SKM-1 (cell line): Measurements from ENCODE around the gene ANKRD44.
A peak's percentile ranks its signal among the peaks of the same experiment; 100 is the strongest.

Experiments
- DNase-seq: peaks from one replicate; lab custom pipeline; 2025; ENCODE audit not compliant: unreplicated experiment; lab: John Stamatoyannopoulos, UW

The ANKRD44 gene

DNA sequence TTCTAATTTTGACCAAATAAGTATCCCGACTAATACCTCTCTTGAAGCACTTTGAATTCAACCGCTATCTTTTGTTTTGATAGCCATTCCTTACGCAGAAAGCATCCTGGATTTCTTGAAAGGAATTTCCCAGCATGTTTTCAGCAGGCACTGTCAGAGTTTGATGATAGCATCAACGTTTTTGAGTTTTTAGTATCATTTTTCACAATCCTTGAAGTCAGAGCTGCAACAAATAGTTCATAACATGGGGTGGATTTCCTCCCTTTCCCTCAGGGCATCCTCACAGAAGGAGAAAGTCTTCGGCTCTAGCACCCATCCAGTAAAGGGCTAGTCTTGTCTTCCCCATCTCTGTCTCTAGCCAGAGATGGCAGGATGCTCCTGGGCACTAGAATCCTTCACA, 46.2 kb downstream of the ANKRD44 start:
- no peak for DNase-seq

DNA sequence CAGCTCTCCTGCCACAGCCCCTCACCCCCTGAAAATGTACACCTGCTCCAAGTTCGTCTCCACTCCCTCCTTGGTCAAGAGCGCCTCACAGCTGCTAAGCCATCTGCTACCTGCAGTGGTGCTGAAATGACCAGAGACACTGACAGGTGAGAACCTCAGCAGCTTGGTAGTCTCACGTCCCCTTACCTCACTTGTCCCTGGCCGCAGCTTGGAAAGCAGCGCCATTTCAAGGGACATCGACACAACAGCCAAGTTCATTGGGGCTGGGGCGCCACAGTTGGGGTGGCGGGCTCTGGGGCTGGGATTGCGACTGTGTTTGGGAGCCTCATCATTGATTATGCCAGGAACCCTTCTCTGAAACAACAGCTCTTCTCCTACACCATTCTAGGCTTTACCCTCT, 47.5 kb downstream of the ANKRD44 start:
- DNase-seq: no peak

DNA sequence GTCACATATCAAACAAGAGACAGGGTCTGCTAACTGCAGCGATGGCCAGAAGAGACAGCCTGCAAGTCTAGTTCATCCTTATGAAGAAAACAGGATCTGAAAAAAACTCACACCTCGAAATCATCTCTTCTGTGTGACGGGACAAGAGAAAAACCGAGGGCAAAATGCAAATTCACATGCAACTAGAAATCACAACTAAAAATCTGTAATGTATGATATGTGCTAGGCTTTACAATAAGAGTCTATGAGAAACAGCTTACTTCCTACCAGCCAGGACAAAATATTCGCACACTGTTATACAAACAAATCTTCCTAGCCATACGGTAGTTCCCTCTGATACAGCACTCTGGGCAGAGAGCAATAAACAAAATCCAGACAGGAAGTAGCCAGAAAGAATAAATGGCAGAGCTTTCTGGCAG, 48.8 kb downstream of the ANKRD44 start:
- DNase-seq: no peak

DNA sequence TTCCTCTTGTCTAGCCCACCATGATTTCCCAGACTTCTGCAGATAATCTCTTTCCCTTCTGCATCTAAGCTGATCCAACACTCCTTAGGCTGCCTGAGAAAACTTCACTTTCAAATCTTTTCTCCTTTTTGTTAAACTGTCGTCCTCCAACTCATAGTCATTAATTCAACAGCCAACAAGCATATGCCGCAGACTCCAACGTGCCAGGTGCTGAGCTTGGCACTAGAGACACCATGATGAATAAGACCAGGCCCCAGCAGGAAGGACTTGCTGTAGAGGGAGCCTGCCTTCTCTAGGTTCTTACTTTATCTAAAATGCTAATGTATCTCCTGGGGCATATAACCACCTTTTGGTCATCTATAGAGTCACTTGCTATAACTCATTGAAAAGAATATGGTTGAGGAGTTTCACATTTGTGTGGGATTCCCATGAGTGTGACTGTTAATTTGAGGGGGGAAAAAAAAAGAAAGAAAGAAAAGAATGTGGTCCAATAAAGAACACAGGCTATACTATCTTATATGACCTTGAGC, 51.0 kb downstream of the ANKRD44 start:
- no peak for DNase-seq

DNA sequence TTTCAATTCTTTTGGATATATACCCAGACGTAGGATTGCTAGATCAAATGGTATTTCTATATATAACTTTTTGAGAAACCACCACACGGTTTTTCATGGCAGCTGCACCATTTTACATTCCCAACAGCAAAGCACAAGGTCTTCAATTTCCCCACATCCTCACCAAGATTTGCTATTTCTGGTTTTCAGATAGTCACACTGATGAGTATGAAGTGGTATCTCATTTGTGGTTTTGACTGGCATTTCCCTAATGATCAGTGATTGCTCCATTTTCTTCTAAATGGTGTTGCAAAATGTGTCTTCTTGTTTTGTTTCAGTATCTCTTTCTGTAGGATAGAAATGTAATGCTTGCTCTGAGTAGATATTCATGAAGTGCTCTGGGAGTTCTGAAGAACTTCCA, 52.0 kb downstream of the ANKRD44 start:
- peak; percentile 91 for DNase-seq

DNA sequence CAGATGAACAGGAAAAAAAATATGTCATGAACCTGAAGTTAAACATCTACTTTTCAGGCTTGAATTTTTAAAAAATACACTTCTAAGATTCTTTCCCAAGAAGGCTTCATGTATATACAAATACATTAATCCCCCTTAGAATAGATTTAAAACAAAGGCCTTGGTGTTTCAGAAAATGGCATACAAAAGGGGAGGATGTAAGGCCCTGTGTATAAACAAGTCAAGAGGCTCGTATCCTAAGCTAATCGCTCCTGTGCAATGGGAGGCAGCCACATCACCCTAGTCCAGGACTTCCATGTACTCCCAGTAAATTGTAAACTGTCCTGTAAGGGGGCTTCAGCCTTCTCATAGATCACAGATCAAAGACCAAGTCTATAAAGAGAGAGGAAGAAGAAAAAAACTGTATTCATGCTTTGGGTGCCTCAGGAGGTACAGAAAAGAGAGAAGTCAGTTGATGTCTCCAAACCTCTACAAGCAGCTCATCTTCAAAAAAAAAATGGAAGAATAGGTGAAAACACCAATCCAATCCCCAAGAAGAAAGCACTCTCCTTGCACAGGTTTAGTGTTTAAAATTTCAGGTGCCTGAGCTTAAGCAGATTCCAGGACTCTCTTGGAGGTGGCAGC, 53.9 kb downstream of the ANKRD44 start:
- no peak for DNase-seq

DNA sequence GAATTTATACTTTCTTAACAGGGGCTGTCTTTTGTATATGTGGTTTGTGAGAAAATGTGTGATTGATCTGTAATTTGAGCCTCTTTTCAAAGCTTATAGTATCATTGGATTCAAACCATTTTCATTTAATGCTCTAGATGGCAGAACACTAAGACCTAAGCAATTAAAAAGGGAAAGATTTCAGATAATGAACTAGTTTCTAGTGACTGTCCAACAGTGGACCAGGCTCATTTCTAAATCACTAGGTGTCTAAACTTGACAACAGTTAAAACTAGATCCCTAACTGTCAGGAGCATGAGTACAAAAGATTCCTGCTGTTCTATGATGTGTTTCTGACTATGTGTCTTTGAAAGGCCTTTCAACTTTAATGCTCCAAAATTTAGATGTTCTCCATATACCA, 54.6 kb downstream of the ANKRD44 start:
- no peak for DNase-seq

DNA sequence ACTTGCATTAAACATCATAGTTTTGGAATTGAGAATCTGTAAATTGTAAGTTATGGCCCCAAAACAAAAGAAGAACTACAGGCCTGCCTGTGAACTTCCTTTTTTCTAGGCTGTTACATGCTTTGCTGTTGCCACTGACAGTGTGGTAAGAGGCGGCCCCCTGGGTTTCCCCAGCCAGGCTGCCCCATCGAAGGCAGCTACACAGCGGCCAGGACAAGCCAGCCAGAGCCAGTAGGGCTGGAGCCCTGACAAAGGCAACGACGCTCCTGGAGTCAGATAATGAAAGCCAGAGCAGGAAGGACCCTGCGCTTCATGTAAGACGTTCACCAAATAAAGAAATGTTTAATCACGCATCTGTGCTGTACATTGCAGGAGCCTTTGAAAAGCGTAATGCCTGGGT, 55.0 kb downstream of the ANKRD44 start:
- DNase-seq: peak; percentile 74

DNA sequence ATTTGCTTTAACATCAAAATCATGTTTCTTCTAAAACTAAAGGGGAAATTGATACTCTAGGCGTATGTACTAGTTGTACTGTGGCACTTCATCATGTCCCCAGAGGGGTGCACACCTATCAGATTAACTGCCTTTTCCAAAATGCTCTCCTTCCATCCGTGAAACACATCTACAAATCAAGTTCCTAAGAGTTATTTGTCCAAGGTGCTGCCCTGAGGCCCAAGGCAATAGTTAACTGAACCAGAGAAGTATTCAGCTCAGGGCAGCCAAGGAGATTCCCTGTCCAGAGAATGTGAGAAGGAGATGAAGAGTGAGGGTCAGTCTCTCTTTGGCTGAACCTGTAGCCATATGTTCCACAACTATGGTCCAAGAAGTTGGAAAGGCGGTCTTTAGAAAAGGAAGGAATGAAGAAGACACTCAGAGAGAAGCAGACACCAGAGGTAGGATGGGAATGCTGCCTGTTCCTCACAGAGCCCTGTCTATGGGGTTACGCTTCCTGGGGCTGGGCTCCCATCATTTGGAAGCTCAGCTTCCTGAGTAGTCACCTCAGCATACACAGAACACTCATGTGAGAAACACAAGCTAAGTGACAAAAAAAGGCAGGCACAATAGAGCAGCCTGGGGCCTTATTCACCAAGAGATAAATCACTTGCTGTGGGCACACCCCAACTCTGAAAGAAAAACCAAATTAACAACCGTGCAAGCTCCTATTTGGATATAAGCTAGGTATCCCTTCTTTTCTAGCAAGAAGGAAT, 55.6 kb downstream of the ANKRD44 start:
- DNase-seq: no peak

DNA sequence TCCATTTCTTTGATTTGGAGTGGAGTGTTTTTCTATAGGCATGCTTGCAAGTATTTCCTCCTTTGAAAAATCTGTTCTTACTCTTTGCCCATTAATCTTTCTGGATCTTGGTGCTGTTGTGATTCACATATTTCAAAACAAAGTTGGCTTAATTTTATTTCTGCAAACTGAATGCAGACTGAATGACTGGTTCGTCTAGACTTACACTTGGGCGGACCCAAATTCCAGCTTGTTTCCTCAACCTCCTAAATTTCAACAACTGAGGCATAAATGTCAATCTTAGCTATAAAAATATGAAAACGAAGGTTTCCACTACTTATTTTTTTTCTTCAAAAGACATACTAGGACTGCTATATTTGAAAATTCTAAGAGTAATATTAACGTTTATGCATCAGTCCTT, 59.0 kb downstream of the ANKRD44 start:
- DNase-seq: no peak

DNA sequence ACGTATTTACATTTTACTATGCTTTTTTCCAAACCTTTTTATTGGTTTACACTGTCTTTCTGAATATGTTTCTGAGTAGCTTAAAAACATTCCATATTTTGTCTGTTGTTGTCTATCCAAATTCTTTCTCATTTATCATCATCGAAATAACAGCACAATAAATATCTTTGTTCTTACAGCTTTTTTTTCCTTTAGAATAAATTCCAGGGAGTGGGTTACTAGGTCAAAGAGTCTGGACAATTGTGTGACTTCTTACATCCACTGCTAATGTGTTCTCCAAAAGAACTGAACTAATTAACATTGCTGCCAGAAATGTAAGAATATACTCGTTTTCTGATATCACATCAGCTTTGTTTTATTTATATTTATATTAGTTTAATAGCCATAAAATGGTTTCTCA, 59.4 kb downstream of the ANKRD44 start:
- DNase-seq: no peak

DNA sequence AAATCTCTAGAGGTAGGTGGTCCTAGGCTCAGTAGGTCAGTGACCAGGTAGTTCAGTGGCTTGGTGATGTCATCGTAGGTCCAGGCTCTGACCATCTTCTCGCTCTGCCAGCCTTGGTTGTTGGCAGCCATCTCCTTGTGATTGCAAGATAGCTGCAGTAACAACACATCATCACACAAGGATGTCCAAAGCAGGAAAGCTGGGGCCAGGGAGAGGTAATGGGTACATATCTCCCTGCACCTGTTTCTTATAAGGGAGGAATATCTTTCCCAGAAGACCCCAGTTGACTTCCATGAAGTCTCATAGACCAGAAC, 60.5 kb downstream of the ANKRD44 start:
- no peak for DNase-seq

DNA sequence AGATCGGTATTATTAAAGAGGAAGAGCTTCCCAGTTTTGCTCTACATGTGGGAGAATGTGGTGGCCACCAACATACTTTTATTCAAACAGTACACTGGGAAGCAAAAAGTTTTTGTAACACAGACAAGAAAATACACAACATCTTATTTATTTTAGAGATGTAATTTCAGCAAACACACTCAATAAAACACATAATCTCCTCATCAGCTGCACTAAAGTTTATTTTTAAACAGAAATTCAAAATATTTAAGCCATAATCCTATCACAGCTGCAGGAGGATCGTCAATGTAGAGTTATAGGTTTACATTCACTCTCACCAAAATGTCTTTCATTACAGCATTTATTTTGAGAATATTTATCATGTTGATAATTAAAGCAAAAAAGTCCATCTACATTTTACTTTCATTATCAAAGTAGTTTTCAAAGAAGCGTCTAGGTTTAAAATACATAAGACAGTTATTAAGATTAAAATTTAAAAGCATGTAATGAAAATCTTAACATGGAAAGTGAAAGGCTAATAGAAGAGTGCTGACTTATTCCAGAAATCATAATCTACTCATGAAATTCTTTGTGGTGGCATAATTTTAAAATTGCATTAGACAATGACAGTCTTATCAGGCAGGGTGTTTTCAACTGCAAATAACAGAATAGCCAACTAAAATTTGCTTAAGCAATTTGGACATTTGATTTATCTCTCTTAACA, 61.0 kb downstream of the ANKRD44 start:
- DNase-seq: no peak

DNA sequence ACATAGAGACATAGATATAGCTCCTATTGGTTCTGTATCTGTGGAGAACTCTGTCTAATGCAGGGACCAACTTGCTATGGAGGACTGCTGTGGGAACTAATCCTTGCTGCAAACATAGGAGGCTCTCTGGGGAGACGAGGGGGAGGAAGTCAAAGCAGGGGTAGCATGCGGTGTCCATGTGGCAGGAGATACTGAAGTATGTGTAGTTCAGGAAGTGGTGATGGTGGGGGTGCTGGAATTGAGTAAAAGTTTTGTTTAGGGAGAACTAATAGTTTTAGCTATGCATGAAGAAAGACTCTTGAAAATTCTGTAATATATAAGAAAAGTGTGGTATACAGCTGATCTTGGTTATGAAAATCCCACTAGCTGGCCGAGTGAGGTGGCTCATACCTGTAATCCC, 62.0 kb downstream of the ANKRD44 start:
- DNase-seq: peak; percentile 63

DNA sequence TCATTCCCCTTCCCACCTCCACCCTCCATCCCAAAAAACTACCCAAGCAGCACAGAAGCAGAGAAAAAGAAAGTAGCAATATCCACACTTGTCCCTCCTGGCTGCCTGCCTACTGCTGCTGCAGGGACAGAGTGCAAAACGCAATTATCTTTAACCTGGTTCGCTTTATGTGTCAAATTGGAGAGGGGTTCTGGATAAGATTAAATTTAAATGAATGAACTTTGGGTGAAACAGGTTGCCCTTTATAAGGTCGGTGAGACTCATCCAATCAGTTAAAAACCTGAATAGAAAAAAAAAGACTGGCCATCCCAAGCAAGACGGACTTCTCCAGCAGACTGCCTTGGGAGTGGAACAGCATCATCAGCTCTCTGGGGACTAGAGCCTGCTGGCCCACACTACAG, 62.6 kb downstream of the ANKRD44 start:
- DNase-seq: no peak

DNA sequence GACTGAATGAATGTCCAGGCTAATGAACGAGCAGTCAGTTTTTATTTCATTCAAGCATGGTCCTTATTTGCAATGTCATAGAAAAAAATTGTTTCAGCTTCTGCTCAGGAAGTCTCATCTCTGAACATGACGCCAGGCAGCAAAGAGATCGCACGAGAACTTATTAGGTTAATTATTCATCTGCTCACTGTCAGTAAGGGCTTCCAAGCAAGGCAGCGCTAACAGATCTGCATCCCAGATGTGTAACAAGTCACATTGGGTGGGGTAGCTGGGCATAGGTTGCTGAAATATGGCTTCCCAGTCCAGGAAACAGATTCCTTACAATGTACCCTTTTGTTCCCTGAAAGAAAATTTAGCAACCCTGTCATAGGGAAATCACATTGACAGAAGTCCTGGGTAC, 63.5 kb downstream of the ANKRD44 start:
- no peak for DNase-seq

DNA sequence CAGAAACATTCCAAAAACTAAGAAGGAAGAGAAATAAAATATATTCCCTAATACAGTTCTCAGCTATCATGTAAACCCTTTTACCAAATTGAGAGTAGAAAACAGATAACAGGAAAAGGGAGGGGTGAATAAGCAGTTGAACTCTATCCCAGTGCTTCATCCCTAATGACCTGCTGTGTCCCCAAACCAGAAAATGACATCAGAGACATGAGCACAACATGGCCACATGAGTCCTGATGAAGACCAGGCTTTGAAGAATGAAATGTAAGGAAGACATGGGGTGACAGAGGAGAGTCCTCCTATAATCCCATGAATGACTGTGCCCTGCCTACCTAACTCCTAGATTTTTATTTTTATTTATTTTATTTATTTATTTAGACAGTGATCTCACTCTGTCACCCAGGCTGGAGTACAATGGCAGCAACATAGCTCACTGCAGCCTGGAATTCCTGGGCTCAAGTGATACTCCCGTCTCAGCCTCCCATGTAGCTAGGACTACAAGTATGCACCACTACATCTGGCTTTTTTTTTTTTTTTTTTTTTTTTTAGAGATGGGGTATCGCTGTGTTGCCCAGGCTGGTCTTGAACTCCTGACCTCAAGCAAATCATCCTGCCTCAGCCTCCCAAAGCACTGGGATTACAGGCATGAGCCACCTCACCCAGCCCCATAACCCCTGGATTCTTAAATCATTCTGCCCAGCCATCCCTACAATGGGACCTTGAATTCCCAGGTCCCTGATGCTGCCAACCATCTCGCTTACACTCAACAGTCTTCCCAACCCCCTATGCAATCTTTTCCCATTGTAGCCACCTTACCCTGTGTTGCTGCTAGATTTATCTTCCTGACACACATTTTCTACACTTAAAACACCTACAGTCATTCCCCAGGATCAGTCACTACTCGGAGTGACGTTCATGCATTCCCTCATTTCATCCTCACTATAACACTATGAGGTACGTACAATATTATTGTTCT, 64.5 kb downstream of the ANKRD44 start:
- DNase-seq: no peak

DNA sequence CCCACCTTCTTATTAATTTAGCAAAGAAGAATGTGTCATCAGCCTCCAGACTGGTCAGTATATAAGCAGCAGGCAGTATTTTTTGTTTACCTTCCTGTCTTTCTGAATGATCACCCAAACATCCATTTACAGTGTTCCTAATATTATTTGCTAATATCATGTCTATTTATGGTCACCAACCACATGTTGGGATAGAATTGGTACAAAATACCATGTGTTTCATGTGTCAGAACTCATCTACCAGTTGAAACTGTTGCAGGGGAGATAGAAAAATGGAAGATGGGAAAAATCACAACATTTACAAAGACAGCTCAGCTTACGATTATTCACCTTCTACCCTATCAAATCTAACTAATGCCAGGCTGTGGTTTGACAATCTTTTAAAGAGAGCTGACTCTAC, 66.2 kb downstream of the ANKRD44 start:
- no peak for DNase-seq

DNA sequence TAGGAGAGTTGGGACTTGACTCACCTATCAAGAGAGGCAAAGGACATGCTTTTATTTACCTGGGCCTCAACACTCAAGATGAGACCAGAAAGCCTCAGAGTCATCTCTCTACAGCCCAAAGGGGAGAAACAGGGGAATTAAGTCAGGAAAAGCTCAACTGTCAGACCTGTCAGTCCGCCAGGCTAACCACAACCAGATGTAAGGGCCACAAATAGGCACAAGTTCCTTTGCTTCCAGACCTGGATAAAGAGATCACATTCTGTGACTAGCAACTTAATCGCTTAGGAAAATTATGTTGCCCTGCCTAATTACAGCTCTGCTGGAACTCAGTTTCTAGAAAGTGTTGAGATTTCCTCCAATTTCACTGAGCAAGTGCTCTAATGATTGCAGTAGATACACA, 67.9 kb downstream of the ANKRD44 start:
- no peak for DNase-seq

DNA sequence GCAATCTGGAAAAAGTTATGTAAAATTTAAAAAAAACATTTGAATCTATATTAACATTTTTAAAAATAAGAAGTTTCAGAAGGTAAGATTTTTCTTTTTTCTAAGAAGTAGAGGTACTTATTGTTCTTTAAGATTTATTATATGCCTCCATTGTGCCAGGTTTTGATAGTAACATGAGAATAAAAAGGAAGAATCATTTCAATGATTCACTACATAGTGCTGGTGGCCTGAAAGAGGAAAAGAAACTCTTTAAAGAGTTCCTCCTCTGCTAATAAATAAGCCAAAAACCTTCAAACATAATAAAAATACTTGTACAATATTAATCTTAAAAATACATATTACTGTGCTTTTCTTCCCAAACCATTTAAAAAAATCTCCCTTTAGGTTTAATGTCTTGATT, 69.0 kb downstream of the ANKRD44 start:
- no peak for DNase-seq

DNA sequence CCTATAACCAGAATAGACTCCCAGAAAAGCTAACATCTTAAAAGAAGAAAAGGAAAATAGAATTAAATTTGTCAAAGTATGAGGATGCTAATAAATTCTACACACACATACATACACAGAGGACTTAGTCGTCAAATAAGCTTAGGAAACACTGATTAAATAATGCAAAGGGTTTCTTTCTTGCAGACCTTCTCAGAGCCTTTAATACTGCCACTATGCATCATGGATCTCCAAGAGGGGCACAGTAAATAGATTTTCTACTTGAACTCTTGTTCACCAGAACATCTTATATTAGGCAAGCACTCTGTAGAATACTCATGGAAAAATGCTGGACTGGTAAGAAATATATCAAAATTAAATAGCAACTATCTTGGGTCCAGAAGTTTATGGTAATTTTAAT, 69.4 kb downstream of the ANKRD44 start:
- DNase-seq: no peak
